ENCODE results near the gene IRF5.

DNA sequence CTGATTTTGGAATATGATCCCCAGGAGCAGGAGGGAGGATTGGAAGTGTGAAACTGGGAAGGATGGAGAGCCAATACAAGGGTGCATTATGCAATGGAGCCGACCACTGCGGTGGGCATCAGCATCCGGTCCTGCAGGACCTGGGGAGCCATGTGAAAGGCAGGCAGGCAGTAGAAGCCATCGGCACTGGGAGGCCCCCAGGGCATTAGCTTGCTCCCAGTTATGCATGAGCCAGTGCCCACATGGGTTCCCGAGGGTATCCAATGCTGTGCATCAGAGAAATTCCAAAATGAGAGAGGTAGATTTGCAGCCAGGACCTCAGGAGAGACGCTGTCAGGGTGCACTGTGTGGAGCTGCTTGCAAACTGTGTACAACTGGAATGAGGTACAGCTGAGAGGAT, 18.5 kb upstream of the IRF5 start:
- TF ChIP-seq POLR2AphosphoS5 (IDR thresholded peaks at IDR 0.05): no peak
- TF ChIP-seq, protein P1, sequence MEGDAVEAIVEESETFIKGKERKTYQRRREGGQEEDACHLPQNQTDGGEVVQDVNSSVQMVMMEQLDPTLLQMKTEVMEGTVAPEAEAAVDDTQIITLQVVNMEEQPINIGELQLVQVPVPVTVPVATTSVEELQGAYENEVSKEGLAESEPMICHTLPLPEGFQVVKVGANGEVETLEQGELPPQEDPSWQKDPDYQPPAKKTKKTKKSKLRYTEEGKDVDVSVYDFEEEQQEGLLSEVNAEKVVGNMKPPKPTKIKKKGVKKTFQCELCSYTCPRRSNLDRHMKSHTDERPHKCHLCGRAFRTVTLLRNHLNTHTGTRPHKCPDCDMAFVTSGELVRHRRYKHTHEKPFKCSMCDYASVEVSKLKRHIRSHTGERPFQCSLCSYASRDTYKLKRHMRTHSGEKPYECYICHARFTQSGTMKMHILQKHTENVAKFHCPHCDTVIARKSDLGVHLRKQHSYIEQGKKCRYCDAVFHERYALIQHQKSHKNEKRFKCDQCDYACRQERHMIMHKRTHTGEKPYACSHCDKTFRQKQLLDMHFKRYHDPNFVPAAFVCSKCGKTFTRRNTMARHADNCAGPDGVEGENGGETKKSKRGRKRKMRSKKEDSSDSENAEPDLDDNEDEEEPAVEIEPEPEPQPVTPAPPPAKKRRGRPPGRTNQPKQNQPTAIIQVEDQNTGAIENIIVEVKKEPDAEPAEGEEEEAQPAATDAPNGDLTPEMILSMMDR (IDR thresholded peaks at IDR 0.05; ENCODE audit: poor library complexity, severe bottlenecking): no peak
- TF ChIP-seq EP300 (conservative IDR thresholded peaks at IDR 0.05; ENCODE audit: poor library complexity, severe bottlenecking): no peak
- TF ChIP-seq SMC3 (conservative IDR thresholded peaks at IDR 0.05; ENCODE audit: poor library complexity): no peak
- no peak for TF ChIP-seq REST (IDR thresholded peaks at IDR 0.05; ENCODE audit: borderline replicate concordance)

Data from neural cell (in vitro differentiated cells).